ENCODE measurements around the gene PDLIM1.

The PDLIM1 gene

GRCh38 chr10:95314192-95314918 is 23.6 kb upstream of the PDLIM1 start:
- no peak for DNase-seq

GRCh38 chr10:95312986-95313495 is 22.2 kb upstream of the PDLIM1 start:
- no peak for DNase-seq

DNA sequence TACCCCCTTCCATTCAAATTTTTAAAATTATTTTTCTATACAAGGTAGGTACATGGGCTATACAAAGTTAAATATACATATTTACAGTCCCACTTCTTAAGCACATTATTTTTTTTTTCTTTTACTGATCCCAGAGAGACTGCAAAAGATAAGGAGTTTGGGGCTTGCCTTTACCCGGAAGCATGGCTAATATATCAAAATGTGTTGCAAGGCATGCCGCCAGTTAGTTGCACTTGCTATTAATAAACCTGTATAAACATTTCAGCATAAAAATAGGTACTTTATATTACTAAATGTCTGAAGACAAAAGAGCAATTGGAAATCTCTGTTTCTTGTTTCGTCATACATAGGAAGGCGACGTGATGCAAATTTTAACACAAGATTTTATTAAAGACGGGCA is 21.5 kb upstream of the PDLIM1 start:
- DNase-seq = no peak

DNA sequence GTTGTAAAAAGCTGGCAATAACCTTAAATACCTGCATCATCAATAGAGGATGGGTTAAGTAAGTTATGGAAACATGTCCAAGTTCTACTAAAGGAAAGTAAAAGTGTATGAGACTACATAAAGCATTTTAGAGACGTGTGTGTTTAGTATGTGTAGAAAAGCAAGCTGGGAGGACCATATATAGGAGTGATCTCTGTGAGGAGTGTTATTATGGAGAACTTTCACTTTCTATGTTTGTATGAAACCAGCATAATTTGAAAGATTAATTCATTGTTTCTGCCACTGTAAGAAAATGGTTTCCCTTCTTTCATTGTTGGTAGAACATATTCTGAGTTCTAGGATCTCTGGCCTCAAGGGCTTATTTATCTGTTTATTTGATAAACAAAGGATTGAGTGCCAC is 19.2 kb upstream of the PDLIM1 start:
- no peak for DNase-seq

DNA sequence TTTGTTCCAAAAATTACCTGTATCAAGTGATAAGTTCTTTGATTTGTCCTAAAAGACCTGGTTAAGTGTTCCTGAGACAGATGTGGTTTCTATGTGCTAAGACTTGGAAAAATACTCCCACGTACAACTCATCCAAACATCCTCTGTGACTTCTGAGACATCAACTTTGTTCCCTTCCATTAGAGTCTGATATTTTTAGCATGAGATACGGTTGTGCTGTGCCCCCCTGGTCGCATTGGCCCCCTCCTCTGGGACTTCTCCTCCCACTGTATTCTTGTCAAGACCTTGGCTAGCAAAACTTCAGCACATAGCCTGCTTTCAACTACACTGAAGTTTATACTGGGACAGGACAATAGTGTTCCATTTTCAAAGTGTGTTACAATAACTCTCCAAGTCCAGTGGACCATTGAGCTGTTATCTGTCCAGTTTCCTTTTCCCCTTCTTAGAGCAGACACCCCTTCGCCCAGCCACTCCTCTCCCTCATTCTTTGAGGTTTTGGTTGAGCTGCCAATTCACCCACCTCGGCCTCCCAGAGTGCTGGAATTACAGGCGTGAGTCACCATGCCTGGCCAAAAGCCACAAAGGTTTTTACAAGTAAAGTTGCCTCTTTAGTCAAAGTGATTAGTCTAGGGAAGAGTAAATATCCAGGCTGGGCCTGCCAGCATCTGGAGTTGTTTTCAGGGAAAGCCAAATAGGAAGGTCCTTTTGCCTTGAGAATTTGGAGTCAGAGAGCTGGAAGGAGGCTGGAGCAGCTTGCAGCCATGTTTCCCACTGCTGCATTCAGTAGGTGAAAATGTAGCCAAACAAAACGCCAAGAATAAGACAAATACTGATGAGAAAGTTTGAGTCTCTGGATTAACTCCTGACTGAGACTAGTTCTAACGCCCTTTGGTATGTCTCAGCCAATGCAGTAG is 17.8 kb upstream of the PDLIM1 start:
- peak; percentile 99 for DNase-seq

- DNase-seq = no peak
Measured at GRCh38 chr10:95306851-95307250, 16.0 kb upstream of the PDLIM1 start.

- no peak for DNase-seq
Measured at GRCh38 chr10:95306318-95306650, 15.5 kb upstream of the PDLIM1 start.

DNA sequence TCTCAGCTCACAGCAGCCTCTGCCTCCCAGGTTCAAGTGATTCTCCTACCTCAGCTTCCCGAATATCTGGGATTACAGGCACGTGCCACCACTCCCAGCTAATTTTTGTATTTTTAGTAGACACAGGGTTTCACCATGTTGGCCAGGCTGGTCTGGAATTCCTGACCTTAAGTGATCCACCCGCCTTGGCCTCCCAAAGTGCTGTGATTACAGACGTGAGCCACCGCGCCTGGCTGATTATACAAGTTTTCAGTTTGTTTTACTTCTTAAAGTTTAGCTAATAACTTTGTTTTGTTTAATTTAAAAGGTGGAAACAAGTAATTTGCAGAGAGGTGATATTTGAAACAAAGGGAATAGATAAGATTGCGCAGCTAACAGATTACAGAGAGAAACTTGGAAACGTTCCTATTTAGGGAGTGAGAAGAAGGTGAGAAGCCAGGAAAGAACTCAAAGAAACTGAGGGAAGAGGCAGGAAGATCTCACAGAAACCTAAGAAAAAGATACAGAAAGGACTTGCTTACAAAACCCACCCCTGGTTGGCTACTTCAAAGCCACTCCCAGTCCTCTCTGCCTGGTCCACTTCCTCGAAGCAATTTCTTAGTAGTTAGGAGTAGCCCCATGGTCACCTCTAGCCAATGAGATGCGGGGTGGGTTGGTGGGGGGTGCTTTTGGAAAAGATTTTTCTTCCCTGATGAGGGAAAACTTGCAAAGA is 15.0 kb upstream of the PDLIM1 start:
- no peak for DNase-seq

- DNase-seq = no peak
Measured at GRCh38 chr10:95304976-95305375, 14.2 kb upstream of the PDLIM1 start.

DNA sequence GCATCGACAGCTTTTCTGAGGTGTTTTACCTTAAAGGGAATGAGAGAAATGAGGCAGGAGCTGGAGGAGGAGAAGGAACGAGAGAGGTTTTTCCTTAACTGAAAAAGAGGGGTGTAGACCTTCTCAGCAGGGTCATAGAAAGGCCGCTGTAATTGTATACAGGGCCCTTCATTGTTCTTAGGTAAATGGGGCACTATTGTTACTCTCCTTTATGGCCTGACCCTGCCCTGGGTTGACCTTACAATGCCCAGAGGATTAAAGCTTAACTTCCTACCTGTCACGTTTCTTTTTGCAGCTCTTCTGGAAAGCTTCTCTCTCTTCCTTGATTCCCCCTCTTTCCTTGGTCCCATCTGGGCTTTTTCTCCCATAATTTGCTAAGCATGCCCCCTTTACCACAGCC is 13.7 kb upstream of the PDLIM1 start:
- no peak for DNase-seq

GRCh38 chr10:95303950-95304349 is 13.1 kb upstream of the PDLIM1 start:
- no peak for DNase-seq

GRCh38 chr10:95303535-95303934 is 12.7 kb upstream of the PDLIM1 start:
- DNase-seq = peak; percentile 75

GRCh38 chr10:95300022-95300539 is 9.3 kb upstream of the PDLIM1 start:
- no peak for DNase-seq

- no peak for DNase-seq
Measured at GRCh38 chr10:95297402-95297801, 6.6 kb upstream of the PDLIM1 start.

DNA sequence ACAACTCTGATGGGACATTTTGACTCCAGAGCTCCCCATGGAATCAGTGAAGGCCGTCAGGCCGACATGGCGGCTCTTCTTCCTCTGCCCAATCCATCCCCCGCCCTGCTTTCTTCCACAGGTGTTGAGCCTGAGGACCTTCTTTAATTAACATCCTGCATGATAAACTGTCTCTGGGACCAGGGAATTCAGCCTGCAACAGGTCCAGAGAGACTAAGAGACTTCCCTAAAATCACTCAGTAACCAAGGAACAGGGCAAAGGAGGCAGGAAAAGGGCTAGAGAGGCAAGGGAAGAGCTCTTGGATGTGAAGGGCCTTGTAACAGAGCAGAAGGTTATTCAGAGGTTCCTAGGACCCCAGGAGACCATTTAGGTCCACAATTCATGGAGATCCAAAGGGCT is 6.0 kb upstream of the PDLIM1 start:
- DNase-seq = no peak

- peak; percentile 51 for DNase-seq
Measured at GRCh38 chr10:95295031-95295755, 4.4 kb upstream of the PDLIM1 start.

DNA sequence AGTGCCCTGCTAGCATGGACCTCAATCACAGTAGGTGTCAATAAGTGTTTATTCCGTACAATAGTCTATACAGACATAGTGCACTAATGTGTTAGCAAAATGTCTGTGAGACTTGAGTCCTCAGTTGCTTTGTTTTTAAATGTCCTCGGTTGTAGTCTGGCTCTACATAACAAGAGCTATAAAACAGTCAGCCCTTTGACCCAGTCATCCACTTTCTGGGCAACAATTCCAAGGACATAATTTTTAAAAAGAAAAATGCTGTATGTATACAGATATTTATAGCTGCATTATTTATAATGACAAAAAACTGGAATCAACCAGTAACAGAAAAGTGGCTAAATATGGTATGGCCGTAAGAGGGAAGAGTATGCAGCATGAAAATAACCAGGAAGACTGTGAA is 2.8 kb upstream of the PDLIM1 start:
- no peak for DNase-seq

DNA sequence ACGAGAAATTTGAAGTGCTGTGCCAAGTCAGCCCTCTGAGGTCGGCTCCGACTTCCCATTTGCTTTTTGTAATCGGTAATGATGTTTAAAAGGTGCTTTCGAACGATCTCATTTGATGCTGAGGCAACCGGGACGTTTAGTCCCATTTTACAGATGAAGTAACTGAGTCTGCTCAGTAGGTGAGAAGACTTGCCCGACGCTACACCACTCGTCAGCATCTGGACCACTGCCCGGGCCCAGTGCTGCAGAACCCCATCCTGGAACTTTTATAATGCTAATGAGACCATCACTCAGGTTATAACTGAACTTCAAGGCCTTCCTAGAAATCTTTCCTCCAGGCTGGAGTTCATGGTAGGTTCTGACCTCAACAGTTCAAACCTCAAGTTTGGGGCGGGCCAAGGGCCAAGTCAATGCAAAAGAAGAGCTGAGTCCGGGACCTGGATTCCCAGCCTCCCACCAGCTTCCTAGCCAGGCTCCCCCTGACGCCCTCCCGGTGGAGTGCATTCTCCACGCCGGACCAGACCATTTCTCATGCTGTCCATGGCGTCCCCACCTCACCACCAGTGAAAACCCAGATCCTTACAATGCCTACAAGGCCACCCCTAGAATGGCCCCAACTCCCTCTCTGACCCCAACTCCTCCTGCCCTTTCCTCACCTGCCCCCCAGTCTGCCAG is 699 bp upstream of the PDLIM1 start:
- DNase-seq = no peak

GRCh38 chr10:95289921-95290421 is 832 bp downstream of the PDLIM1 start:
- no peak for DNase-seq

- DNase-seq = peak; percentile 53
Measured at GRCh38 chr10:95289003-95289920, 1.5 kb downstream of the PDLIM1 start.

- no peak for DNase-seq
Measured at GRCh38 chr10:95288303-95288702, 2.5 kb downstream of the PDLIM1 start.

Data from fibroblast of skin of right biceps (primary cell).